Fibroblast of villous mesenchyme (primary cell): ENCODE data around the gene DPYD. TPM values are rescaled to one million over a fixed set of nuclear protein-coding genes. Genes with fewer than 3 reads are reported as not detected.
A peak's percentile ranks its signal among the peaks of the same experiment; 100 is the strongest.

Source experiments
- DNase-seq: peaks from one replicate; pipeline ENCODE4 v3.0.0-alpha.2; 2010; ENCODE audit warnings: low read depth
- H3K4me3 ChIP-seq: 2 replicates; pipeline ENCODE4 v1.5.1; 2011; ENCODE audit warnings: low read depth, mild to moderate bottlenecking, low read length
- total RNA-seq: library from RNA; depleted of rRNA; stranded (reverse); fragments of >200 nt; gene quantifications from 2 replicates; pipeline ENCODE4 v1.2.3, GENCODE V29; 2012
- TF ChIP-seq, protein P1 (sequence below): IDR thresholded peaks from 2 replicates; pipeline ENCODE4 v1.5.1; 2012; ENCODE audit warnings: low read depth, mild to moderate bottlenecking, low read length; ENCODE audit not compliant: insufficient read depth

DPYD gene
- total RNA-seq, 1 donor: 48.4 TPM

GRCh38 chr1:97833881-97834280, 87.0 kb downstream of the DPYD start:
- no peak overlapping the region for H3K4me3 ChIP-seq
- DNase-seq: no peak
- TF ChIP-seq, protein P1, sequence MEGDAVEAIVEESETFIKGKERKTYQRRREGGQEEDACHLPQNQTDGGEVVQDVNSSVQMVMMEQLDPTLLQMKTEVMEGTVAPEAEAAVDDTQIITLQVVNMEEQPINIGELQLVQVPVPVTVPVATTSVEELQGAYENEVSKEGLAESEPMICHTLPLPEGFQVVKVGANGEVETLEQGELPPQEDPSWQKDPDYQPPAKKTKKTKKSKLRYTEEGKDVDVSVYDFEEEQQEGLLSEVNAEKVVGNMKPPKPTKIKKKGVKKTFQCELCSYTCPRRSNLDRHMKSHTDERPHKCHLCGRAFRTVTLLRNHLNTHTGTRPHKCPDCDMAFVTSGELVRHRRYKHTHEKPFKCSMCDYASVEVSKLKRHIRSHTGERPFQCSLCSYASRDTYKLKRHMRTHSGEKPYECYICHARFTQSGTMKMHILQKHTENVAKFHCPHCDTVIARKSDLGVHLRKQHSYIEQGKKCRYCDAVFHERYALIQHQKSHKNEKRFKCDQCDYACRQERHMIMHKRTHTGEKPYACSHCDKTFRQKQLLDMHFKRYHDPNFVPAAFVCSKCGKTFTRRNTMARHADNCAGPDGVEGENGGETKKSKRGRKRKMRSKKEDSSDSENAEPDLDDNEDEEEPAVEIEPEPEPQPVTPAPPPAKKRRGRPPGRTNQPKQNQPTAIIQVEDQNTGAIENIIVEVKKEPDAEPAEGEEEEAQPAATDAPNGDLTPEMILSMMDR: no peak

DNA sequence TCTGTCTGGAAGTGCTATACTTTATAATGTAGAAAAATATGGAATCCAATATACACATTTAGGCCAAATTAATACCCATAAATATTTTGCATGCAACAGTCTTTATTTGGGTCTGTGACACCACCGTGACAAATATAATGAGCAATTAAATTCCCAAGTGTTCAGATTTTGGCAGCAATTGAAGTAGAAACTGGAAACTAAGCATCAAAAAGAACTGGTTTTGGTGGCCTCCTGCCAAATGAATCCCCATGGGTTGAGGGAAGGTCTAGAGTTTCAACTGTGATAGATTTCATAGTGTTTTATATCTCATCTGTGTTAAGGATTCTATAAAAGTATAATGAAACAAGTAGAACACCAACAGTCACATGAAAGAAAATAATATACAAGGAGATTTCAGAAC, 88.4 kb downstream of the DPYD start:
- no peak for DNase-seq
- TF ChIP-seq, protein P1: no peak
- H3K4me3 ChIP-seq: no peak overlapping the region

- DNase-seq: no peak
- TF ChIP-seq, protein P1: no peak
Observed at GRCh38 chr1:97827887-97828286, 92.9 kb downstream of the DPYD start.

GRCh38 chr1:97826820-97827219, 94.0 kb downstream of the DPYD start:
- no peak for DNase-seq

More at GRCh38 chr1:97827887-97828286, 92.9 kb downstream of the DPYD start:
- no peak overlapping the region for H3K4me3 ChIP-seq

DNA sequence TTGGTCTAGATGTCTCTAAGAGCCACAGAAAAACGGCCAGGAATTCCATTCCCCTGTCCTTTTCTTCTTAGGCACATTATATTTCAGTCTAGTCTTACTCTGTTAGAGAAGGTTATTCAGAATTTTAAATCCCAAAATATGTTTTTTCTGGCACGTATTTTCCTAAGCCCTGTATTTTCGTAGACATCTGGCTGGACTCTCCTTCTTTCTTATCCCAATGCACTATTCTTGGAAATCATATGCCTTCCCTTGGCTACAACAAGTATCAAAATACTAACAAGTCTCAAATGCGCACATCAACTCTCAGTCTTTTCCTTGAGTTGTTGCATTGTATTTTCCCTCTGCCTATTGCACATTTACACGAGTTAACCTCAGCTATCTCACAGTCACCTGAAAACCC, 96.2 kb downstream of the DPYD start:
- H3K4me3 ChIP-seq: no peak overlapping the region
- TF ChIP-seq, protein P1: no peak
- no peak for DNase-seq

More at GRCh38 chr1:97826820-97827219, 94.0 kb downstream of the DPYD start:
- H3K4me3 ChIP-seq: no peak overlapping the region
- TF ChIP-seq, protein P1: no peak

- no peak for DNase-seq
- H3K4me3 ChIP-seq: no peak overlapping the region
- TF ChIP-seq, protein P1: no peak
Observed at GRCh38 chr1:97824200-97824599, 96.6 kb downstream of the DPYD start.

DNA sequence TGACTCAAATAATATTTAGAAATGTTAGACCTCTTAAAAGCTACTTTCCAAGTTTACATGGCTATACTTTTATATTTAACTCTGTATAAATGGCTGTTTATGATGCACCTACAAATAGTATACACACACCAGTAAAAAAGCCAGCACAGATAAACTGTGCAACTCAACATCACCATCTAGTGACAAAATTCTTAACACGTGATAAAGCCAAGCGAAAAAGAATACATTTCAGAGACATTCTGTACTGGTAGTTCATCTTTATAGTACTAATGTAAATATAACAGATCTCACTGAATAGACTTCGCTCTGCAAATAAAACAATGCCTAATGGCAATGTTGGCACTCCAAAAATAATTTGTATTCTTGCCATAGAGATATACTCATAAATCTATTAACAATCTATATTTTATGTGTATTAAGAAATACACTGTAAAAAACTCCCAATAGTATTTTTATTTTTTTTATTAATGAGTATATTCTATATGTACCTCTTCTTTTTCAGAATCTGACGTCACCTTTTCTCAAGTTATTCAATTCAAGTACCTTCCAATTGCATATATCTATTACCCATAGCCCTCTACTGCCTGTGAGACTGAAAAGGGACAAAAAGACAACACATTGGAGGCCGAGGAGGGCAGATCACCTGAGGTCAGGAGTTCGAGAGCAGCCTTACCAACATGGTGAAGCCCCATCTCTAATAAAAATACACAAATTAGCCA, 100.2 kb downstream of the DPYD start:
- TF ChIP-seq, protein P1: peak; percentile 46
- H3K4me3 ChIP-seq: no peak overlapping the region
- DNase-seq: peak; percentile 38
